PC-9 (cell line): ENCODE data around the gene MALRD1. TPM values are rescaled to one million over a fixed set of nuclear protein-coding genes. Genes with fewer than 3 reads are reported as not detected.

Experiments
- BruUV-seq: library from RNA; stranded (reverse); fragments of 400-500 nt; replicated peaks from 2 replicates; lab custom pipeline; 2021; lab: Mats Ljungman, UMichigan
- CTCF ChIA-PET: fragments of 300-600 bp; sonication (Branson Sonifier 250); formaldehyde crosslinking; loops from one replicate; lab custom pipeline; 2022; ENCODE audit warnings: antibody characterized with exemption; lab: Charles Lee
- POLR2A ChIA-PET: fragments of 300-600 bp; sonication (Branson Sonifier 250); formaldehyde crosslinking; loops from one replicate; lab custom pipeline; 2022; ENCODE audit warnings: antibody characterized with exemption; ENCODE audit not compliant: unreplicated experiment; lab: Charles Lee
- DNase-seq, 2 experiments: peaks; one replicate each; pipeline versions ENCODE4 v3.0.0 to v3.0.0-alpha.2; 2015 to 2022; ENCODE audit warnings: mixed read lengths in 1 of 2
- H2AFZ ChIP-seq: fragments of 200-600 bp; sonication (generic); 2 replicates; pipeline ENCODE4 v1.8.1; 2017; ENCODE audit warnings: antibody characterized with exemption
- H3F3A ChIP-seq: fragments of 200-600 bp; sonication (generic); 2 replicates; pipeline ENCODE4 v1.8.1; 2017; ENCODE audit warnings: antibody characterized with exemption, mild to moderate bottlenecking, low read depth; ENCODE audit not compliant: insufficient read depth
- H3K27ac ChIP-seq: fragments of 200-600 bp; sonication (generic); 2 replicates; pipeline ENCODE4 v1.6.1; 2016; ENCODE audit warnings: mixed run types
- H3K27me3 ChIP-seq: fragments of 200-600 bp; sonication (generic); 2 replicates; pipeline ENCODE4 v1.6.1; 2016; ENCODE audit warnings: low read depth, mixed run types; ENCODE audit not compliant: insufficient read depth
- H3K36me3 ChIP-seq: fragments of 200-600 bp; sonication (generic); 2 replicates; pipeline ENCODE4 v1.6.1; 2016; ENCODE audit warnings: low read depth, mixed run types
- H3K4me1 ChIP-seq: fragments of 200-600 bp; sonication (generic); replicated peaks from 2 replicates; pipeline ENCODE4 v1.6.1; 2016; ENCODE audit warnings: mixed run types; ENCODE audit not compliant: insufficient read depth
- H3K4me2 ChIP-seq: fragments of 200-600 bp; sonication (generic); 2 replicates; pipeline ENCODE4 v1.6.1; 2017; ENCODE audit warnings: mixed run types
- H3K4me3 ChIP-seq: fragments of 200-600 bp; sonication (generic); 2 replicates; pipeline ENCODE4 v1.6.1; 2016; ENCODE audit warnings: mixed run types
- H3K79me2 ChIP-seq: fragments of 200-600 bp; sonication (generic); 2 replicates; pipeline ENCODE4 v1.6.1; 2017; ENCODE audit warnings: low read depth, mixed run types
- H3K9me2 ChIP-seq: fragments of 200-600 bp; sonication (generic); 2 replicates; pipeline ENCODE4 v1.8.1; 2017; ENCODE audit warnings: mild to moderate bottlenecking; ENCODE audit not compliant: insufficient read depth
- H3K9me3 ChIP-seq: fragments of 200-600 bp; sonication (generic); 2 replicates; pipeline ENCODE4 v1.8.1; 2016; ENCODE audit warnings: low read depth; ENCODE audit not compliant: insufficient read depth
- H4K20me1 ChIP-seq: fragments of 200-600 bp; sonication (generic); 2 replicates; pipeline ENCODE4 v1.8.1; 2017; ENCODE audit not compliant: insufficient read depth
- CTCF ChIP-seq: fragments of 200-600 bp; sonication (generic); conservative IDR thresholded peaks from 2 replicates; pipeline ENCODE4 v1.6.1; 2017; ENCODE audit warnings: mixed run types, antibody characterized with exemption, mild to moderate bottlenecking, moderate library complexity
- EZH2 ChIP-seq: fragments of 200-600 bp; sonication (generic); IDR thresholded peaks from 2 replicates; pipeline ENCODE4 v1.8.0; 2017; ENCODE audit warnings: antibody characterized with exemption, low read depth
- intact Hi-C: fragments of 100-400 bp; cut with micrococcal nuclease; formaldehyde crosslinking; loops from one replicate; pipeline ENCODE4 v1.10.0; 2022; ENCODE audit not compliant: unreplicated experiment
- total RNA-seq: library from RNA; stranded (reverse); gene quantifications from 2 replicates; pipeline ENCODE4 v1.2.3, GENCODE V29; 2021

MALRD1 gene
- total RNA-seq, 1 experiment from 2014 or later: not detected

DNA sequence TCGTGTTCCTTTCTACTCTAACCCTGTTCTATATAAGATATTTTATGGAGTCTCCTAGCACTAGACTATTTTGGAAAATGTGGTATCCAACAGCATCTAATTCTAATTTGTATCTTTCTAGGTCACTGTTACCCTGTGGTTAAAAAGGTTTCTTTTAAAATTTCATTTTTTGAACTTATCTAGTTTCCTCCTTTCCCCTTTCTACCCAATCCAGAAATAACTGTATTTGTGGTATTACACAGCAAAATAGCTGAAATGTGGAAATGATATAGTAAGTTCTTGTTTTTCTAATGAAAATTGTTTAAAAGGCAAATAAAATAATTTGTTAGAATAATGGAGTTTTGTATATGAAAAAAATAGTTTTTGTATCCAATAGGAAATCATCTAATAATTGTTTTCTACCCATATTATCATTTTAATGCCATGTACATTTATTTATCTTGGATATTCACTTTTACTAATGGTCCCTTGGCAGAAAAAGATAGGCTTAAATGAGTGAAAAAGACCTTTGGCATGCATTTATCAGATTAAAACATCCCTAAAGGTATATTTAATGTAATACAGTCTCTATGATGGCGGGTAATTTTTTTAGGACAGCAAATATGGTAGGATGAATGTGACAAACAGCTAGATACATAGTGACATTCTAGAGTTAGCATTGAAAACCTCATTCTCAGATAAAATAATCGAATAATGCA, 592.1 kb downstream of the MALRD1 start:
- H3F3A ChIP-seq: no peaks in the 10 kb centered on the region
- TF ChIP-seq CTCF (no peak), EZH2 (no peak)
- no peak overlapping the region for H2AFZ ChIP-seq
- no TSS peak for BruUV-seq
- H3K36me3 ChIP-seq: no peaks in the 10 kb centered on the region
- H3K9me3 ChIP-seq: no peaks in the 10 kb centered on the region
- H3K4me2 ChIP-seq: no peak overlapping the region
- no peaks in the 10 kb centered on the region for H3K27me3 ChIP-seq
- no peaks in the 10 kb centered on the region for H3K79me2 ChIP-seq
- no peaks in the 10 kb centered on the region for H4K20me1 ChIP-seq
- no peak for DNase-seq
- no peak overlapping the region for H3K4me3 ChIP-seq
- H3K4me1 ChIP-seq: no peaks in the 10 kb centered on the region
- POLR2A ChIA-PET: no interaction called here
- H3K27ac ChIP-seq: no peak overlapping the region
- CTCF ChIA-PET: no interaction called here
- no peaks in the 10 kb centered on the region for H3K9me2 ChIP-seq
- intact Hi-C loops: no loop called here

DNA sequence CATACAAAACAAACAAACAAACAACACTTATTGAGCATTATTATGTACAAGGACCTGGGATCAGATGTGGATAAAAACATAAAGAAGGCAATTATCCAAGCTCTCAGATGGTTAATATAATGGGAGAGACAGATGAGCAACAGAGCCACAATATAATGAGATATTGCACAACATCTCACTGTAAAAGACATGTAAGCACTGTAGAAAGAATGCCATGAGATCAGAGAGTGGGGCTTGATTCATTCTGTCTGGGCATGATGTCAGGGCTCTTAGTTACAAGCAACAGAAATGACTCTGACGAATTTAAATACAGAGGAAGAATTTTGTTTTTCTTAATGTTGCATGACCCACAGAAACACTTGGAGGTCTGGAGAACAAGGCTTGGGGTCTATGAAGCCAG, 602.9 kb downstream of the MALRD1 start:
- Histone ChIP-seq H3K36me3 (no peaks in the 10 kb centered on the region), H3K4me1 (no peaks in the 10 kb centered on the region), H3F3A (no peaks in the 10 kb centered on the region), H3K9me2 (no peaks in the 10 kb centered on the region), H3K4me3 (no peak overlapping the region), H3K79me2 (no peaks in the 10 kb centered on the region), H3K9me3 (no peaks in the 10 kb centered on the region), H3K27me3 (no peaks in the 10 kb centered on the region), H2AFZ (no peak overlapping the region), H3K4me2 (no peak overlapping the region), H4K20me1 (no peaks in the 10 kb centered on the region), H3K27ac (no peak overlapping the region)
- BruUV-seq: no TSS peak
- CTCF ChIA-PET: no interaction called here
- intact Hi-C loops: no loop called here
- DNase-seq: no peak
- POLR2A ChIA-PET: no interaction called here
- TF ChIP-seq CTCF: no peak
- no peak for TF ChIP-seq EZH2

DNA sequence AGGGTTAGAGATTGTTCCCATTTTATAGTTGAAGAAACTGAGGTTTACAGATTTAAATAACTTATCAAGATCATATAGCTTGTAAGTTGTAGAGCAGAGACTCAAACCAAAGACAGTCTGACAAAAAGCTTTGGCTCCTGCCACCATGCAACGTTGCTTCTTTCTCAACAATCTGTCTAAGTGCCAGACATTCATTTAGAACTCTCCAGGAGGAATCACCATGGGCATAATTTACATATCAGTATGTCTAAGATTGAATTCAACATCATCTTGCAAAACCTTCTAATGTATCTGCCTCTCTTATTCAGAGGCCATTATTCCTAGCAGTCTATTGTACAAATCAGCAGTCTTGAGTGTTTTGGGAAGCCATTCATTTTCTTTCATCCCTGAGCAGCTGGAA, 604.1 kb downstream of the MALRD1 start:
- no peak overlapping the region for H3K4me3 ChIP-seq
- no peak overlapping the region for H3K4me2 ChIP-seq
- no peaks in the 10 kb centered on the region for H3K79me2 ChIP-seq
- H2AFZ ChIP-seq: no peak overlapping the region
- no peaks in the 10 kb centered on the region for H3F3A ChIP-seq
- ChIA-PET POLR2A (no interaction called here), CTCF (no interaction called here)
- H3K4me1 ChIP-seq: no peaks in the 10 kb centered on the region
- no peaks in the 10 kb centered on the region for H3K9me2 ChIP-seq
- no peak for TF ChIP-seq CTCF
- TF ChIP-seq EZH2: no peak
- DNase-seq: no peak
- intact Hi-C loops: no loop called here
- BruUV-seq: no TSS peak
- H3K27ac ChIP-seq: no peak overlapping the region
- H3K9me3 ChIP-seq: no peaks in the 10 kb centered on the region
- H4K20me1 ChIP-seq: no peaks in the 10 kb centered on the region
- H3K36me3 ChIP-seq: no peaks in the 10 kb centered on the region
- no peaks in the 10 kb centered on the region for H3K27me3 ChIP-seq
